ENCODE measurements around the gene VAMP4. TPM values are rescaled to one million over a fixed set of nuclear protein-coding genes. Genes with fewer than 3 reads are reported as not detected.

Gene VAMP4
- total RNA-seq, 1 experiment from 2014 or later: 6.3 TPM

- TF ChIP-seq POLR2A (IDR thresholded peaks at IDR 0.05; ENCODE audit: borderline replicate concordance, extremely low read depth, insufficient read depth, insufficient read length) (no peak), FOSL1 (IDR thresholded peaks at IDR 0.05; ENCODE audit: low read depth) (no peak), EZH2phosphoT487 (IDR thresholded peaks at IDR 0.05; ENCODE audit: borderline replicate concordance) (no peak), EZH2 (IDR thresholded peaks at IDR 0.05) (no peak), CBX3 (IDR thresholded peaks at IDR 0.05; ENCODE audit: low read depth) (no peak), EGR1 (IDR thresholded peaks at IDR 0.05; ENCODE audit: low read depth) (no peak), ATF3 (IDR thresholded peaks at IDR 0.05) (no peak), ELF1 (IDR thresholded peaks at IDR 0.05; ENCODE audit: borderline replicate concordance, low read depth) (no peak)
- TF ChIP-seq, protein P1, sequence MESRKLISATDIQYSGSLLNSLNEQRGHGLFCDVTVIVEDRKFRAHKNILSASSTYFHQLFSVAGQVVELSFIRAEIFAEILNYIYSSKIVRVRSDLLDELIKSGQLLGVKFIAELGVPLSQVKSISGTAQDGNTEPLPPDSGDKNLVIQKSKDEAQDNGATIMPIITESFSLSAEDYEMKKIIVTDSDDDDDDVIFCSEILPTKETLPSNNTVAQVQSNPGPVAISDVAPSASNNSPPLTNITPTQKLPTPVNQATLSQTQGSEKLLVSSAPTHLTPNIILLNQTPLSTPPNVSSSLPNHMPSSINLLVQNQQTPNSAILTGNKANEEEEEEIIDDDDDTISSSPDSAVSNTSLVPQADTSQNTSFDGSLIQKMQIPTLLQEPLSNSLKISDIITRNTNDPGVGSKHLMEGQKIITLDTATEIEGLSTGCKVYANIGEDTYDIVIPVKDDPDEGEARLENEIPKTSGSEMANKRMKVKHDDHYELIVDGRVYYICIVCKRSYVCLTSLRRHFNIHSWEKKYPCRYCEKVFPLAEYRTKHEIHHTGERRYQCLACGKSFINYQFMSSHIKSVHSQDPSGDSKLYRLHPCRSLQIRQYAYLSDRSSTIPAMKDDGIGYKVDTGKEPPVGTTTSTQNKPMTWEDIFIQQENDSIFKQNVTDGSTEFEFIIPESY (IDR thresholded peaks at IDR 0.05; ENCODE audit: extremely low read depth, insufficient replicate concordance, low read length): no peak
These were observed 636 bp downstream of the VAMP4 start (continued) for GRCh38 chr1:171740987-171741871.

GRCh38 chr1:171740356-171740863, 1.5 kb downstream of the VAMP4 start:
- POLR2A ChIA-PET: no interaction called here
- ATAC-seq: no peak

More at GRCh38 chr1:171740356-171740863, 1.5 kb downstream of the VAMP4 start:
- no peak for TF ChIP-seq ATF3 (IDR thresholded peaks at IDR 0.05)
- no peak for TF ChIP-seq EZH2 (IDR thresholded peaks at IDR 0.05)
- TF ChIP-seq ZNF274 (IDR thresholded peaks at IDR 0.05; ENCODE audit: low read depth, low read length): no peak
- TF ChIP-seq ZFX (IDR thresholded peaks at IDR 0.05): no peak
- TF ChIP-seq RAD21 (IDR thresholded peaks at IDR 0.05; ENCODE audit: low read depth): no peak
- TF ChIP-seq ELF1 (IDR thresholded peaks at IDR 0.05; ENCODE audit: borderline replicate concordance, low read depth): no peak
- TF ChIP-seq SIN3A (IDR thresholded peaks at IDR 0.05; ENCODE audit: low read depth): no peak
- TF ChIP-seq, protein P1 (IDR thresholded peaks at IDR 0.05; ENCODE audit: extremely low read depth, insufficient replicate concordance, low read length): no peak
- intact Hi-C loops (cut with micrococcal nuclease): loop anchor here (5.0 kb wide), 1 partner anchor 42 kb away; the partner anchor contains the start of gene METTL13
- Histone ChIP-seq H3K9ac (ENCODE audit: low read length) (no peak overlapping the region), H3K27me3 (ENCODE audit: insufficient read depth, low read length) (no peaks in the 10 kb centered on the region), H3K27ac (ENCODE audit: low read depth, low read length) (no peak overlapping the region), H3K36me3 (ENCODE audit: control insufficient read depth in 1 of 2, insufficient read depth in 2 of 2, low read length in 2 of 2) (no peaks in the 10 kb centered on the region), H3K4me3 (replicated peaks in 1 of 2; ENCODE audit: low read depth in 1 of 2, low read length in 2 of 2) (no peak overlapping the region; a peak in 2 of 4 replicates), H3K79me2 (ENCODE audit: insufficient read depth, low read length) (no peaks in the 10 kb centered on the region), H3K4me2 (ENCODE audit: low read length) (peak overlapping the region; percentile 92; the same call in 1 of the 2 replicates), H3K9me2 (ENCODE audit: insufficient read depth) (no peaks in the 10 kb centered on the region), H2AFZ (ENCODE audit: low read depth, low read length, poor library complexity, severe bottlenecking) (no peak overlapping the region), H3K4me1 (ENCODE audit: control insufficient read depth in 1 of 2, insufficient read depth in 2 of 2, low read length in 2 of 2) (peaks cover 4 to 27% of the 10 kb centered on the region in 2 experiments; a peak in 3 of 4 replicates), H3K9me3 (ENCODE audit: control insufficient read depth in 1 of 2, insufficient read depth in 1 of 2, low read depth in 1 of 2, low read length in 2 of 2) (no peaks in the 10 kb centered on the region), H4K20me1 (ENCODE audit: insufficient read depth) (no peaks in the 10 kb centered on the region)
- RAD21 ChIA-PET (ENCODE audit: low non-redundant PET in 1 of 2, low total read pairs in 2 of 2, uncharacterized antibody in 2 of 2, unreplicated experiment in 2 of 2): no interaction called here
- CTCF ChIA-PET: interaction anchor here (1.2 kb wide), 1 partner anchor 11 kb away, joined by 3 read pairs; no protein-coding TSS in a partner anchor
- no TSS peak for BruUV-seq (replicated peaks)
- no peak for DNase-seq (ENCODE audit: low read depth, low spot score)

Data from HCT116 (cell line).